C4-2B (cell line): ENCODE data around the gene AFDN.

Source experiments
- CTCF ChIP-seq: fragments of 450-650 bp; conservative IDR thresholded peaks from 2 replicates; pipeline ENCODE4 v1.5.1; 2017; ENCODE audit warnings: mild to moderate bottlenecking
- ZFX ChIP-seq: fragments of 450-650 bp; IDR thresholded peaks from 2 replicates; pipeline ENCODE4 v1.6.1; 2017

GRCh38 chr6:167974640-167975344 is 148.1 kb downstream of the AFDN start:
- no peak for TF ChIP-seq CTCF
- no peak for TF ChIP-seq ZFX
